ENCODE results near the gene DTX3L.

DNA sequence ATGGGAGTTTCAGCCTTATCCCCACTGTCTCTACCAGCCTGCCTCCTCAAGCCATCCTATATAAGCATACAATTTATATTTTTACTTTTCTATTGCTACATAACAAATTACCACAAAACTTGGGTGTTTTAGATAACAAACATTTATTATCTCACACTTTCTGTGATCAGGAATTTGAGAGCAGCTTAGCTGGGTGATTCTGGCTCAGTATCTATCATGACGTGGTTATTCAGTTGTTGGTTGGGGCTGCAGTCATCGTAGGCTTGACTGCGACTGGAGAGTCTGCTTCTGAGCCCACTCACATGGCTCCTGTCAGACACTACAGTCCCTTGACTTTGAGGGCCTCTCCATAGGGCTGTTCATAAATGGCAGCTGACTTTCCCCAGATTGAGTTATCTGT is 34.0 kb downstream of the DTX3L start:
- TF ChIP-seq FOXM1 (IDR thresholded peaks at IDR 0.05; ENCODE audit: borderline replicate concordance, low read depth) (no peak), TAF1 (IDR thresholded peaks at IDR 0.05; ENCODE audit: low read depth) (no peak), EP300 (IDR thresholded peaks at IDR 0.05; ENCODE audit: borderline replicate concordance) (no peak), EGR1 (IDR thresholded peaks at IDR 0.05) (no peak), CREB1 (IDR thresholded peaks at IDR 0.05; ENCODE audit: low read depth) (no peak), USF1 (IDR thresholded peaks at IDR 0.05) (no peak), MAX (IDR thresholded peaks at IDR 0.05) (no peak), YY1 (IDR thresholded peaks at IDR 0.05; ENCODE audit: low read depth) (no peak), CEBPB (IDR thresholded peaks at IDR 0.05) (no peak), NFIC (IDR thresholded peaks at IDR 0.05) (no peak), RAD21 (IDR thresholded peaks at IDR 0.05; ENCODE audit: low read depth) (no peak)
- TF ChIP-seq, protein P1, sequence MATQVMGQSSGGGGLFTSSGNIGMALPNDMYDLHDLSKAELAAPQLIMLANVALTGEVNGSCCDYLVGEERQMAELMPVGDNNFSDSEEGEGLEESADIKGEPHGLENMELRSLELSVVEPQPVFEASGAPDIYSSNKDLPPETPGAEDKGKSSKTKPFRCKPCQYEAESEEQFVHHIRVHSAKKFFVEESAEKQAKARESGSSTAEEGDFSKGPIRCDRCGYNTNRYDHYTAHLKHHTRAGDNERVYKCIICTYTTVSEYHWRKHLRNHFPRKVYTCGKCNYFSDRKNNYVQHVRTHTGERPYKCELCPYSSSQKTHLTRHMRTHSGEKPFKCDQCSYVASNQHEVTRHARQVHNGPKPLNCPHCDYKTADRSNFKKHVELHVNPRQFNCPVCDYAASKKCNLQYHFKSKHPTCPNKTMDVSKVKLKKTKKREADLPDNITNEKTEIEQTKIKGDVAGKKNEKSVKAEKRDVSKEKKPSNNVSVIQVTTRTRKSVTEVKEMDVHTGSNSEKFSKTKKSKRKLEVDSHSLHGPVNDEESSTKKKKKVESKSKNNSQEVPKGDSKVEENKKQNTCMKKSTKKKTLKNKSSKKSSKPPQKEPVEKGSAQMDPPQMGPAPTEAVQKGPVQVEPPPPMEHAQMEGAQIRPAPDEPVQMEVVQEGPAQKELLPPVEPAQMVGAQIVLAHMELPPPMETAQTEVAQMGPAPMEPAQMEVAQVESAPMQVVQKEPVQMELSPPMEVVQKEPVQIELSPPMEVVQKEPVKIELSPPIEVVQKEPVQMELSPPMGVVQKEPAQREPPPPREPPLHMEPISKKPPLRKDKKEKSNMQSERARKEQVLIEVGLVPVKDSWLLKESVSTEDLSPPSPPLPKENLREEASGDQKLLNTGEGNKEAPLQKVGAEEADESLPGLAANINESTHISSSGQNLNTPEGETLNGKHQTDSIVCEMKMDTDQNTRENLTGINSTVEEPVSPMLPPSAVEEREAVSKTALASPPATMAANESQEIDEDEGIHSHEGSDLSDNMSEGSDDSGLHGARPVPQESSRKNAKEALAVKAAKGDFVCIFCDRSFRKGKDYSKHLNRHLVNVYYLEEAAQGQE (IDR thresholded peaks at IDR 0.05; ENCODE audit: low read depth): no peak

All from Ishikawa (cell line).